ENCODE measurements around the gene CASP12. TPM values are rescaled to one million over a fixed set of nuclear protein-coding genes. Genes with fewer than 3 reads are reported as not detected.

Gene CASP12
- polyA plus RNA-seq, 2 donors: 0.22 to 0.27 TPM

DNA sequence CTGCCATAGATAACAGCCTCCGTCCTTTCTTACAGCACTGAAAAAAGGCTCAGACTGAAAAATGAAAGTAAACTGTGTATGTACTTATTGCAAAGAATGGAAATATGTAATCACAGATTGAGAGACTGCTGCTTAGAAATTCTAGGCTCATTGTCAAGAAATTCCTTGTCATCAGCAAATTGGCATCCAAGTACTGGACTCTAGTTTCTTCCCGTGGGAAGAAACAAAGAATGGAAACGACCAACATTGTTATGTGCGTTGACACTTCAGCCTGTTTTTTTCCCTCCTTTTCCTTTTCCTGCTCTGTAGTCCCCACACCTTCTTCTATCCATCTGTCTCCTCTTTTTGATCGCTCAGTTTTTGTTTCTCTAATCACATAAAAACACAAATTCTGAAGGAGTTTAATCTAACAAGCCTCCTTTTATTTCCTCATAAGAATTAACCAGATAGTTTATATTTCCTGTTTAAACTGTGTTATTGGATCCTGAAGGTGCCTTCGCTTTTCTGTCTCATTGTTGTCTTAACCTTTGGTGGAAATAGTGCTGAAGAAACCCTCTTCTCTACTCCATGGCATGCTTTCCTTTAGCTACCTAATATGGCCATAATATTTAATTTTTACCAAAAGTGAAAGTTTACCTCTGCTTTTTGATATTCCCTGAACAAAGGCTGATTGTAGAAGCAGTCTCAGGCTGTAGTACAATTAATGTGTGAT, 20.0 kb upstream of the CASP12 start:
- peak overlapping the region in 1 of 2 donors; percentile 57 for H3K4me3 ChIP-seq (ENCODE audit: low read depth in 1 of 2, low read length in 2 of 2)
- no peaks in the 10 kb centered on the region for H3K9me3 ChIP-seq (ENCODE audit: control insufficient read depth in 2 of 2, insufficient read depth in 1 of 2, low read depth in 1 of 2, low read length in 1 of 2)
- no peaks in the 10 kb centered on the region for H3K4me1 ChIP-seq (ENCODE audit: control insufficient read depth in 2 of 2, insufficient read depth in 2 of 2, low read length in 1 of 2)
- no peaks in the 10 kb centered on the region for H3K27me3 ChIP-seq (ENCODE audit: control insufficient read depth in 1 of 2, insufficient read depth in 2 of 2, low read length in 2 of 2)
- no peaks in the 10 kb centered on the region for H3K36me3 ChIP-seq (ENCODE audit: control insufficient read depth in 2 of 2, insufficient read depth in 2 of 2, low read length in 1 of 2)
- WGBS, 2 donors: 16 to 19% methylated on average over 6 of the region's 6 CpGs
- no peak overlapping the region for H3K27ac ChIP-seq (ENCODE audit: low read depth in 2 of 2, low read length in 1 of 2)

DNA sequence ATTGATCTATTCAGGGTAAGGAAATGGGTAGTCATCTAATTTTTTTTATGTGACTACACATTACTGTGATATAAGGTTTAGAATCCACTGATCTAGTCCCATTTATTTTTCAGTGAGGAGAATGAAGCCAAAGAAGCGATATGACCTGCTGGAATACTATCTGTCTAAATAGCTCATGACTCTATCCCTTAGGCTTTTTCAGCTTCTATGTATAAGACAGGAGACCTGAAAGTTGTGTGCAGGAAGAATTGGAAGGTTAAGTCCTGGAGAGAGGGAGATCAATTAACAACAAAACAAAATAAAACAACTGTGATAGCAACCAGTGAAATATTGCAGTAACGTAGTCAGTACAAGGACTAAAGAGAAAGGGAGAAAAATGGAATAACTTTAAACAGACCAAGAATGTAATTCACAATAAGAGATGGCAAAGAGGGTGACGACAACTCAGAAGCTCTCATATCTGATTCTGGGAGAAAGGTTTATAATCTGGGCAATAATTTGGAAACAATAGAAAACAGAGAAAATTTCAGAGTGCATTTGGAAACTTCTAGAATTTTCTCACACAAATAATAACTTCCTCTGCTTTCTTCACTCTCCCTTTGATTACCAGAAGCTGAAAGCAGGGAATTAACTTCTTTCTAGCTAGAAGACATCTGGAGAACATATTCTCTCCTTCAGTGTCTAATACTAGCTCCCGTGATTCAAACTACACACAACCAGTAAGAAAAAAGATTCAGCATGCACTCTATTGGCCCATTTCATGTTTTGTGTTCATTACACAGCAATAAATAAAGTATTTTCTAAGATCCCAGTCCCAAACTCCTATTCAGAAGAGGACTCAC, 19.2 kb upstream of the CASP12 start:
- Histone ChIP-seq H3K4me3 (ENCODE audit: low read depth in 1 of 2, low read length in 2 of 2) (peak overlapping the region in 1 of 2 donors; percentile 57), H3K27me3 (ENCODE audit: control insufficient read depth in 1 of 2, insufficient read depth in 2 of 2, low read length in 2 of 2) (no peaks in the 10 kb centered on the region), H3K9me3 (ENCODE audit: control insufficient read depth in 2 of 2, insufficient read depth in 1 of 2, low read depth in 1 of 2, low read length in 1 of 2) (no peaks in the 10 kb centered on the region), H3K4me1 (ENCODE audit: control insufficient read depth in 2 of 2, insufficient read depth in 2 of 2, low read length in 1 of 2) (no peaks in the 10 kb centered on the region), H3K27ac (ENCODE audit: low read depth in 2 of 2, low read length in 1 of 2) (no peak overlapping the region), H3K36me3 (ENCODE audit: control insufficient read depth in 2 of 2, insufficient read depth in 2 of 2, low read length in 1 of 2) (no peaks in the 10 kb centered on the region)
- WGBS, 2 donors: 23 to 39% methylated on average over 3 to 4 of the region's 4 CpGs

DNA sequence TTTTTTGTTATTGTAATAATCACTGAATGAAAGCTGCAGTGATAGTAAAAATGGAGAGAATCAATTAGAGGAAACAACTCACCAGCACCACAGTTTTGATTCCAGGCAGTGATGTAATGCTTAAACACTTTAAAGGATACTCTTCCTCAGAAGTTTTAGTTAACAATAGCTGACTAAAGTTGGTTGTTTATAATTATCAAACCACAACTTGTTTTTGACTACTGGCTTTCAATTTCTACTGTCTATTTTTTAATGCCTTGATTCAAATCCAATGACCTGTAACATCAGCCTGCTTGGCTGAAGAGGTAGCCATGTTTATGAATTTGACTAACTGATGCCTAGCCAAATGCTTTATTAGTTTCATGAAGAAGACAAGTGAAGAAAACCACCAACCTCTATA, 18.2 kb upstream of the CASP12 start:
- H3K4me3 ChIP-seq (ENCODE audit: low read depth in 1 of 2, low read length in 2 of 2): no peak overlapping the region
- H3K9me3 ChIP-seq (ENCODE audit: control insufficient read depth in 2 of 2, insufficient read depth in 1 of 2, low read depth in 1 of 2, low read length in 1 of 2): no peaks in the 10 kb centered on the region
- no peaks in the 10 kb centered on the region for H3K36me3 ChIP-seq (ENCODE audit: control insufficient read depth in 2 of 2, insufficient read depth in 2 of 2, low read length in 1 of 2)
- H3K27me3 ChIP-seq (ENCODE audit: control insufficient read depth in 1 of 2, insufficient read depth in 2 of 2, low read length in 2 of 2): no peaks in the 10 kb centered on the region
- H3K4me1 ChIP-seq (ENCODE audit: control insufficient read depth in 2 of 2, insufficient read depth in 2 of 2, low read length in 1 of 2): no peaks in the 10 kb centered on the region
- H3K27ac ChIP-seq (ENCODE audit: low read depth in 2 of 2, low read length in 1 of 2): no peak overlapping the region

DNA sequence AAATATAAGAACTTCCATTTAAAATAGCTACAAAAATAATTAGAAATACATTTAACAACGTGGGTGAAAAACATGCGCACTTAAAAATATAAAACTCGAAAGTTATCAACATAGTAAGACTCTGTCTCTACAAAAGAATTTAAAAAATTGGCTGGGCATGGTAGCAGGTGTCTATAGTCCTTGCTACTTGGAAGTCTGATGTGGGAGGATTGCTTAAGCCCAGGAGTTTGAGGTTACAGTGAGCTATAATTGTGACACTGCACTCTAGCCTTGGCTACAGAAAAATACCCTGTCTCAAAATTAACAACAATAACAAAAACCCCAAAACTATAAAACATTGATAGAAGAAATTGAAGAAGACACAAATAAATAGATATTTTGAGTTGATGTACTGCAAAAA, 13.8 kb upstream of the CASP12 start:
- Histone ChIP-seq H3K36me3 (ENCODE audit: control insufficient read depth in 2 of 2, insufficient read depth in 2 of 2, low read length in 1 of 2) (no peaks in the 10 kb centered on the region), H3K27ac (ENCODE audit: low read depth in 2 of 2, low read length in 1 of 2) (no peak overlapping the region), H3K4me1 (ENCODE audit: control insufficient read depth in 2 of 2, insufficient read depth in 2 of 2, low read length in 1 of 2) (no peaks in the 10 kb centered on the region), H3K9me3 (ENCODE audit: control insufficient read depth in 2 of 2, insufficient read depth in 1 of 2, low read depth in 1 of 2, low read length in 1 of 2) (no peaks in the 10 kb centered on the region), H3K27me3 (ENCODE audit: control insufficient read depth in 1 of 2, insufficient read depth in 2 of 2, low read length in 2 of 2) (no peaks in the 10 kb centered on the region), H3K4me3 (ENCODE audit: low read depth in 1 of 2, low read length in 2 of 2) (no peak overlapping the region)
- 89 to 90% methylated on average over 3 of the region's 3 CpGs for WGBS, 2 donors

DNA sequence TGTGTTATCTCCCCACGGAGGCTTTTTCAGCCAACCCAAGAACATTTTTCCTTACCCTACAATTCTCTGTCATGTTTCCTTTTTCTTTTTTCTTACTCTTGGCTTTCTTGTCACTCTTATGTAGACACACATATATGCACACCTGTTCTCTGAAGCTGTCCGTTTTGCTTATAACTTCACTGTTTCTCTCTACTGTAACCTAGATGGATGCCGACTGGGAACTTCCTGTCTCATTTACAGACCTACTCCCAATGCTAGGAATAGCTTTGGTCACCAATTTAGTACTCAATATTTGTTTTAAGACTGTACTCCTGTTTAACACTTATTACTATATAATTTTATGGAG, 9.9 kb upstream of the CASP12 start:
- H3K4me3 ChIP-seq (ENCODE audit: low read depth in 1 of 2, low read length in 2 of 2): no peak overlapping the region
- H3K36me3 ChIP-seq (ENCODE audit: control insufficient read depth in 2 of 2, insufficient read depth in 2 of 2, low read length in 1 of 2): no peaks in the 10 kb centered on the region
- H3K27me3 ChIP-seq (ENCODE audit: control insufficient read depth in 1 of 2, insufficient read depth in 2 of 2, low read length in 2 of 2): no peaks in the 10 kb centered on the region
- WGBS, 2 donors: 87 to 90% methylated on average over 3 of the region's 3 CpGs
- no peak overlapping the region for H3K27ac ChIP-seq (ENCODE audit: low read depth in 2 of 2, low read length in 1 of 2)
- no peaks in the 10 kb centered on the region for H3K4me1 ChIP-seq (ENCODE audit: control insufficient read depth in 2 of 2, insufficient read depth in 2 of 2, low read length in 1 of 2)
- H3K9me3 ChIP-seq (ENCODE audit: control insufficient read depth in 2 of 2, insufficient read depth in 1 of 2, low read depth in 1 of 2, low read length in 1 of 2): no peaks in the 10 kb centered on the region

DNA sequence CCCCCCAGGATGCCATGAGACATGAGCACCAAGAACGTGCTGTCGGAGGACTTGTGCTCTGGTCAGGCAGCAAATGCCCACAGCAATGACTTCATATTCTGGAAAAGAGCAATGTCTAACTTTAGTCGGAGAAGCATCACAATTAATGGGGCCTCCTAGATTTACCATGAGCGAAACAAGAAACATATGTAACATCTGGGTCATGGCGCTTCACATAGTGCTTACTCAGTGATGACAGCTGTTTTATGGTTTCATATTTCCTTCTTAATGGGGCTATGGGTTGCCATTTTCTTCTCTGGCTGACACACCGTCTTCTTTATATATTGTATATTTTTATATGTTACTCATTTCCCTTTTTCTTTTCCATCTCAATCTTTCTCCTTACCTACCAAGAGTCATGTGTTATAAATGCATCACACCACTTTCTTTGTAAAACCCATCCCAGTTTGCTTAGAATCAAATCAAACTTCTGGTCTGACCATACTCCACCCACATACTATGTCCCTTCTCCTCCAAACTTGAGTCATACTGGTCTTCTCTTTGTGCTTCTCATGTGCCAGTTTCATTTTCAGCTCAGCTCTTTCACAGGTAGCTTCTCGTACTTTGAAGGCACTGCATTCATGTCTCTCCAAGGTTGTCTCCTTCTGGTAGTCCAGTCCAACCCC, 9.4 kb upstream of the CASP12 start:
- no peaks in the 10 kb centered on the region for H3K27me3 ChIP-seq (ENCODE audit: control insufficient read depth in 1 of 2, insufficient read depth in 2 of 2, low read length in 2 of 2)
- WGBS, 2 donors: 67 to 75% methylated on average over 7 of the region's 7 CpGs
- H3K4me1 ChIP-seq (ENCODE audit: control insufficient read depth in 2 of 2, insufficient read depth in 2 of 2, low read length in 1 of 2): no peaks in the 10 kb centered on the region
- no peak overlapping the region for H3K27ac ChIP-seq (ENCODE audit: low read depth in 2 of 2, low read length in 1 of 2)
- H3K4me3 ChIP-seq (ENCODE audit: low read depth in 1 of 2, low read length in 2 of 2): no peak overlapping the region
- H3K36me3 ChIP-seq (ENCODE audit: control insufficient read depth in 2 of 2, insufficient read depth in 2 of 2, low read length in 1 of 2): no peaks in the 10 kb centered on the region
- no peaks in the 10 kb centered on the region for H3K9me3 ChIP-seq (ENCODE audit: control insufficient read depth in 2 of 2, insufficient read depth in 1 of 2, low read depth in 1 of 2, low read length in 1 of 2)

DNA sequence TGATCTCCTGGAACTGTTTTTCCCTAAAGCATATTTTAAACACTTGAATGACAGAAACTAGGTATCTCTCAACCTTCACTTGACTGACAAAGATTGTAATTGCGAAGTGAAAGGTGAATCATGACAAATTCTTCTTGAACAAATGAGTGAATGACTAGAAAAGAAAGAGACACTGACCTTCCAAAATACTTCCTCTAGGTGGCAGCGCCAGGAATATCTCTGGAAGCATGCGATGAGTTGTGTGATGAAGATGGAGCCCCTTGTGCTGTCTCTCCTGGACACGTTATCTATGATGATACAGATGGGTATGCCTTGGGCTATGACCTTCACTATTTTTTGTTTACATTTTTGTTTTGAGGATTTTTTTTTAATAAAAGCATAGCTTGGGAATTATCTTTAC, 7.0 kb upstream of the CASP12 start:
- Histone ChIP-seq H3K36me3 (ENCODE audit: control insufficient read depth in 2 of 2, insufficient read depth in 2 of 2, low read length in 1 of 2) (no peaks in the 10 kb centered on the region), H3K27ac (ENCODE audit: low read depth in 2 of 2, low read length in 1 of 2) (no peak overlapping the region), H3K27me3 (ENCODE audit: control insufficient read depth in 1 of 2, insufficient read depth in 2 of 2, low read length in 2 of 2) (no peaks in the 10 kb centered on the region), H3K9me3 (ENCODE audit: control insufficient read depth in 2 of 2, insufficient read depth in 1 of 2, low read depth in 1 of 2, low read length in 1 of 2) (no peaks in the 10 kb centered on the region), H3K4me3 (ENCODE audit: low read depth in 1 of 2, low read length in 2 of 2) (no peak overlapping the region), H3K4me1 (ENCODE audit: control insufficient read depth in 2 of 2, insufficient read depth in 2 of 2, low read length in 1 of 2) (no peaks in the 10 kb centered on the region)
- WGBS, 2 donors: 94 to 95% methylated on average over 4 of the region's 4 CpGs

DNA sequence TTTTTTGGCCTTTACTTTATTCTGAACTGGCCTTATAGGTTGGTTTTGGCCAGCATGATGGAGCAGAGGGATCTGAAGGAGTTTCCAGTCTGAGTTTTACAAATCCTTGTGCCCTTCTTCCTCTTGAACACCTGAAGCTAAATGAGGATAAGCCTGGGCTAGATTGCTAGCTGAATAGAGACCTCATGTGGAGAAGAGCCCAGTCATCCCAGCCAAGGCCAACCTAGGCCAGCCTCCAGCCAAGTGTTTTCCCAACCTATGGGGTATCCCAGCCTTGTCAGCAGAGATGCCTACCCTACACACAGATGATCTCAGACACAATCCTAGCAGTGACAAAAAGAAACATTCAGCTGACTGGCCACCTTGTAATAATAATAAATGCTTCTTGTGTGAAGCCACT, 966 bp upstream of the CASP12 start:
- no peak overlapping the region for H3K4me3 ChIP-seq (ENCODE audit: low read depth in 1 of 2, low read length in 2 of 2)
- H3K36me3 ChIP-seq (ENCODE audit: control insufficient read depth in 2 of 2, insufficient read depth in 2 of 2, low read length in 1 of 2): no peaks in the 10 kb centered on the region
- H3K27ac ChIP-seq (ENCODE audit: low read depth in 2 of 2, low read length in 1 of 2): no peak overlapping the region
- no peaks in the 10 kb centered on the region for H3K27me3 ChIP-seq (ENCODE audit: control insufficient read depth in 1 of 2, insufficient read depth in 2 of 2, low read length in 2 of 2)
- no peaks in the 10 kb centered on the region for H3K4me1 ChIP-seq (ENCODE audit: control insufficient read depth in 2 of 2, insufficient read depth in 2 of 2, low read length in 1 of 2)
- no peaks in the 10 kb centered on the region for H3K9me3 ChIP-seq (ENCODE audit: control insufficient read depth in 2 of 2, insufficient read depth in 1 of 2, low read depth in 1 of 2, low read length in 1 of 2)

DNA sequence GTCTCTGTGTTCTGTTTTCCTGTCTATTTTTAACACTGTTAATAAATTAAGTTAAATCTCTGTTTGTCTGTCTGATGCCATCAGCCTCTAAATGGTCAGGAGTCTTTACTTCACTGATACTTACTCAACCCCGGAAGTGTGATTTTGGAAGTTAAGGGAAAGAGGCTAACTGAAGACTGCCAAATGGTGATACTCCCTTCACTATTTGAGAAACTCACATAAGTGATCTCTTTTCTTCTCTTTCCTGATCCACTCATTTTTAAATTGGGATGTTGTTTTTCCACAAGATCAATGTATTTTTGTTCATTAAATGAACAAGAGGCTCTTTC, 389 bp upstream of the CASP12 start:
- peak overlapping the region in 1 of 2 donors; percentile 1 for H3K4me3 ChIP-seq (ENCODE audit: low read depth in 1 of 2, low read length in 2 of 2)
- H3K4me1 ChIP-seq (ENCODE audit: control insufficient read depth in 2 of 2, insufficient read depth in 2 of 2, low read length in 1 of 2): no peaks in the 10 kb centered on the region
- 46 to 74% methylated on average over 1 of the region's 1 CpG for WGBS, 2 donors
- H3K27me3 ChIP-seq (ENCODE audit: control insufficient read depth in 1 of 2, insufficient read depth in 2 of 2, low read length in 2 of 2): no peaks in the 10 kb centered on the region
- no peaks in the 10 kb centered on the region for H3K9me3 ChIP-seq (ENCODE audit: control insufficient read depth in 2 of 2, insufficient read depth in 1 of 2, low read depth in 1 of 2, low read length in 1 of 2)
- no peak overlapping the region for H3K27ac ChIP-seq (ENCODE audit: low read depth in 2 of 2, low read length in 1 of 2)
- H3K36me3 ChIP-seq (ENCODE audit: control insufficient read depth in 2 of 2, insufficient read depth in 2 of 2, low read length in 1 of 2): no peaks in the 10 kb centered on the region
